HG02943 (cell line): ENCODE data around the gene KIAA1217.

Source experiments
- ATAC-seq: cut with Tn5 transposase; IDR thresholded peaks from one replicate; pipeline ENCODE4 v1.9.1; 2021; ENCODE audit warnings: mild to moderate bottlenecking, low read depth, moderate library complexity; ENCODE audit not compliant: unreplicated experiment

Gene KIAA1217

GRCh38 chr10:24524314-24524713 is 315.4 kb downstream of the KIAA1217 start:
- ATAC-seq = no peak

- no peak for ATAC-seq
Measured at GRCh38 chr10:24526085-24526649, 317.2 kb downstream of the KIAA1217 start.

GRCh38 chr10:24528946-24529345 is 320.0 kb downstream of the KIAA1217 start:
- no peak for ATAC-seq

- ATAC-seq = no peak
Measured at GRCh38 chr10:24531439-24531838, 322.5 kb downstream of the KIAA1217 start.

GRCh38 chr10:24533981-24534380 is 325.0 kb downstream of the KIAA1217 start:
- no peak for ATAC-seq

- ATAC-seq = no peak
Measured at GRCh38 chr10:24536636-24537035, 327.7 kb downstream of the KIAA1217 start.

GRCh38 chr10:24541239-24541753 is 332.4 kb downstream of the KIAA1217 start:
- ATAC-seq = no peak

GRCh38 chr10:24542314-24543270 is 333.7 kb downstream of the KIAA1217 start:
- no peak for ATAC-seq

GRCh38 chr10:24544776-24545175 is 335.8 kb downstream of the KIAA1217 start:
- no peak for ATAC-seq

GRCh38 chr10:24545585-24545984 is 336.6 kb downstream of the KIAA1217 start:
- ATAC-seq = no peak

- ATAC-seq = no peak
Measured at GRCh38 chr10:24550680-24551079, 341.7 kb downstream of the KIAA1217 start.

GRCh38 chr10:24551161-24551560 is 342.2 kb downstream of the KIAA1217 start:
- ATAC-seq = no peak

- ATAC-seq = no peak
Measured at GRCh38 chr10:24552346-24553016, 343.5 kb downstream of the KIAA1217 start.

- ATAC-seq = no peak
Measured at GRCh38 chr10:24553051-24553612, 344.2 kb downstream of the KIAA1217 start.

GRCh38 chr10:24554036-24554435 is 345.1 kb downstream of the KIAA1217 start:
- no peak for ATAC-seq

GRCh38 chr10:24556126-24556749 is 347.3 kb downstream of the KIAA1217 start:
- no peak for ATAC-seq

- no peak for ATAC-seq
Measured at GRCh38 chr10:24556750-24557742, 348.1 kb downstream of the KIAA1217 start.

GRCh38 chr10:24561453-24561852 is 352.5 kb downstream of the KIAA1217 start:
- ATAC-seq = no peak

- ATAC-seq = no peak
Measured at GRCh38 chr10:24568042-24568441, 359.1 kb downstream of the KIAA1217 start.
